ENCODE data around the gene AIPL1.

The AIPL1 gene

GRCh38 chr17:6465206-6466003 is 30.5 kb upstream of the AIPL1 start:
- DNase-seq = no peak

DNA sequence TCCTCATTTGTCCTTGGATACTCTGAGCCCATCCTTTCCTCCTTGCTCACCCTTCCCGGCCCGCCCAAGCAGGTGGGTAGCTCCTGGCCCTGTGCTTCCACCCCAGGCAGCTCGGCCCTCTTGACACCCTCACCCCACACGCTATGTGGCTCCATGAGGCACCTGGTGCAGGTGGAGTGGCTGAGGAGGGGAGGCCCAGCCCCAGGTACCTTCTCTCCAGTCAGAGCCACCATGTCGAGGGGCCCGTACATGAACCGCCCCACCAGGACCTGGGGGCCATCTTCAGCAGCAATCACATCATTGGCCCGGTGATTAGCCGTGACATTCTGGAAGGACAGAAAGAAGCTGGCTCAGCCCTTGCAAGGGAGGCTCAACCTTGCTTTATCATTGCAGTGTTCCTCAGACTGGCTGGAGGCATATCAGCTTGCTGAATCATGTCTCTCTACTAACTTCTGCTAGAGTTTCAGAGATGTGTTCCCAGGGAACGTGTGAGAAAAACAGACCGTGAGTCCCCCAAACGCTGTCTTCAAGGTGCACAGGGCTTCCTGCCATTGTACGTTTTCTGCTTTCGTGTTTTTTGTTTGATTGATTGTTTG is 29.6 kb upstream of the AIPL1 start:
- no peak for DNase-seq

- DNase-seq = no peak
Measured at GRCh38 chr17:6463616-6464445, 28.9 kb upstream of the AIPL1 start.

GRCh38 chr17:6462692-6463091 is 27.8 kb upstream of the AIPL1 start:
- DNase-seq = no peak

DNA sequence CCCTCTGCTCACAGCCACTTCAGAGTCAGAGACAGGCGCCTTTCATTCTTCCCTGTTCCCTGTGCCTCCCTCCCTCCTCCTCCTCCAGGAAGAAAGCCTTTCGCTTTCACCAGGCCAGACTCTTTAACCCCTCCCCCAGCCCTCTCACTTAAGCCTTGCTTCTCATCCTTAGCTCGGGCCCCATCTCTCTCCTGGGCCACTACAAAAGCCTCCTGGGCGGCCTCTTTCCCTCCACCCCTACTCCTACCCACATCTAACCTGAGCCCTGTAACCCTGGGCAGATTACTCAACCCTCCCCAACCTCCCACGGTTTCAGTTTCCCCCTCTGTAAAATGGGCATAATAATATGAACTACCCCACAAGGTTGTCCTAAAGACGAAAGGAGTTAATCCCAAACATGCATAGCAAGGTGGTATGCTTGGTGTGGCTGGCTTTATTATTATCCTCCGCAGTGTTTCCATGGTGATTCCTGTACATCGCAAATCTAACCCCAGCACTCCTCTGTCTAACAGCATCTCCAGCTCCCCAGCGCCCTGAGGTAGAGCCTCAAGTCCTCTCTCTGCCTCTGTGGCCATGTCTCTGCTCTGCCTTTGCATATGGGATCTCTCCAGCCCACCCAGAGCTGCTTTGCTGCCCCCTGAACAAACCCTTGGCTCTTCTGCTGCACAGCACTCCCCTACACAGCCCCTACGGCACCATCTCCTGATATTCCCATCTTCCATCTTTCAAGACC is 27.0 kb upstream of the AIPL1 start:
- DNase-seq = no peak

DNA sequence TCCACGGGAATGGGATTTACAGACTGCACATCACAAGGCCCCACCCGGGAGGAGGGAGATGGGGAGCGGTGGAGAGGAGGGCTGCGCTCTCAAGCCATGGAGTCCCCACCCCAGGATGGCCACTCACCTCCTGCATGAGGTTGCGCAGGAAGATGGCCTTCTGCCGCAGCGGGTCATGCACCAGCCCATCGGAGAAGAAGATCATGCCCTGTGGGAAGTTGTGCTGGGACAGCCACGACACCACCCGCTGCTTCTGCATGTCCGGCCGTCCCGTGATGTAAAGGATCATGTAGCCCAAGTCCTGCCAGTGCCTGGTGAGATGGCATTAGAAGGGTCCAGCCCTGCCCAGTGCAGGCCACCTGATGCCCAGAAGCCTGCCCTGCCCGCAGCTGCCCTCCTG is 26.3 kb upstream of the AIPL1 start:
- no peak for DNase-seq

GRCh38 chr17:6460531-6461161 is 25.7 kb upstream of the AIPL1 start:
- no peak for DNase-seq

- DNase-seq = no peak
Measured at GRCh38 chr17:6458460-6458950, 23.6 kb upstream of the AIPL1 start.

GRCh38 chr17:6457688-6458459 is 23.0 kb upstream of the AIPL1 start:
- DNase-seq = no peak

GRCh38 chr17:6456914-6457687 is 22.2 kb upstream of the AIPL1 start:
- no peak for DNase-seq

GRCh38 chr17:6456321-6456720 is 21.4 kb upstream of the AIPL1 start:
- no peak for DNase-seq

- DNase-seq = no peak
Measured at GRCh38 chr17:6455321-6455705, 20.4 kb upstream of the AIPL1 start.

GRCh38 chr17:6454495-6455320 is 19.8 kb upstream of the AIPL1 start:
- DNase-seq = no peak

DNA sequence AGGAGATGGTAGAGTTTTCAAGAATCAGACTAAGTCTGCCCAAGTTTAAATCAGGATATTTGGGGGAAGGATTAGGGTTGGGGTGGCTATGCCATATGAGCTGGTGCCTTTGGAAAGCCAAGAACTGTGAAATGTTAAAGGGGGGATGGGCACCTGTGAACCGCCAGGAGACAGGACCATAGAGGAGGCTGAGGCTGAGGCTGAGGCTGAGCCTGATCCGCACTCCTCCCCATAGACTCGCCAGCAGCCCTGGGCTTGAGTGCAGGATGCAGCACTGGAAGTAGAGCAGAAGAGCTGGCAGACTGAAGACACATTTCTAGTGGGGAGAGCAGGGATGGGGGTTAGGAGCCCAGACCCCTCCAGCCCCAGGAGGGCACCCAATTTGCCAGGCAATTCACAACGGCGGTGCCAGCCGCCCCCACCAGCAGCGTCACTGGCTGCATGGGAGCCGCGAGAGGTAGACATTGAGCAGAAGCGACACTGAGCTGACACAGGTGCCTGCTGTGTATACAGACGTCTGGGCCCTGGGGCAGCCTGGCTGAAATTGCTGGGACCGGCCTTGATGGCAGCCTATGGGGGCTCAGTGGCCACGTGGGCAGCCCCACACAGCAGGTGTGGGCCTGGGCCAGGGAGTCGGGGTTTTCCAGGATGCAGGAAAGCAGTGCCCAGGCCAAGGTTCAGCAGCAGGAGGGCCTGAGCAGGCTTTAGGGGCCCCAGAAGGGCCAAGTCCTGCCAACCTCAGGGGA is 18.5 kb upstream of the AIPL1 start:
- no peak for DNase-seq

DNA sequence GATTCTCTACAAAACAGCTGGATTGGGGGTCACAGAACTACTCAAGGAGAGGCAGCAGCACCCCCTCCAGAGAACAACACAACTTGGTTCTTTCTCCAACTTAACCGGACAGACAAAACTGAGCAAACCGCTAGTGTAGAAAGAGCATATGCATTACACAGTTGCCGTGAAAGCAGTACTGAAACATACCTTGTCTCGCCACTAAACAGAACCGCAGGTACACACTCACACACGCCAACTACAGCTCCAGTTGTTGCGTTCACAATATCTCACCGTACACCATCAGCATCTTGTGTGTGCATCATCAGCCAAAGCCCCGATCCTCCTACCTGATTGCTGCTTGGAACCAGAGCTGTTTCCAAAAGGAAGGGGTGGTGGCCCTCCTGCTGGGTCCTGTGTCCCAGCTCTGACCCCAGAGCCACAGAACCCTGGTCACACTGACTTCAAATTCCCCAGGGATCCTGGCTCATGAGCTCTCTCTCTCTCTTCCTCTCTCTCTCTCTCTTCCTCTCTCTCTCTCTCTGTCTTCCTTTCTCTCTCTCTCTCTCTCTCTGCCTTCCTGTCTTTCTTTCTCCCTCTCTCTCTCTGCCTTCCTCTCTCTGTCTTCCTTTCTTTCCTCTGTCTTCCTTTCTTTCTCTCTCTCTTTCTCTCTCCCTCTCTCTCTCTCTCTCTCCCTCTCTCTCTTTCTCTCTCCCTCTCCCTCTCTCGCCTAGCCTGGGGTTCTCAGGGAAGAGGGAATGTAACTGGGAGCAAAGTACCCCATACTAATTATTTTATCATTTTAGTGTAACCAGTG is 17.7 kb upstream of the AIPL1 start:
- no peak for DNase-seq

GRCh38 chr17:6450926-6451832 is 16.3 kb upstream of the AIPL1 start:
- no peak for DNase-seq

DNA sequence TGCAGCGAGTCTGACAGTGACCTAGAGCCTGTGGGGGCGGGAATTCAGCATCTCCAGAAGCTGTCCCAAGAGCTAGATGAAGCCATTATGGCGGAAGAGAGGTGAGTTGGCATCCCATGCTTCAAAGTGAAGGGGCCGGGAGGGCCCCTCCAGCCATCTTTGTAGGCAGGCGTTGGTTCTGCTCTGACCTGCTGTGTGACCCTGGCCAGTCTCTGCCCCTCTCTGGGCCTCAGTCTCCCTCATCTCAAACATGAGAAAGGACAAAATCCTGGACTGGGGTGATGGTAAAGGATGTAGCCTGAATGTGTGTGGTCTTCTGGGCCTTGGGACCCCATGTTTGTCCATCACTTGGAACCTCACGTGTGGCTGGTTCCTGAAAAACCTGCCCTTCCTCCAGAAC is 14.4 kb upstream of the AIPL1 start:
- no peak for DNase-seq

Data from NCI-H187 treated with DMSO at 0.1 percent for 48 hours (cell line).